IMR-90 (cell line): ENCODE measurements around the gene VRTN. TPM values are rescaled to one million over a fixed set of nuclear protein-coding genes. Genes with fewer than 3 reads are reported as not detected.

Experiments
- ATAC-seq: fragments of 200-7000 bp; cut with Tn5 transposase; 2 replicates; pipeline ENCODE4 v1.9.1; 2020; ENCODE audit warnings: low read depth, mild to moderate bottlenecking, moderate library complexity
- BruUV-seq: library from RNA; stranded (reverse); fragments of 400-500 nt; replicated peaks from 2 replicates; lab custom pipeline; 2021; lab: Mats Ljungman, UMichigan
- CTCF ChIA-PET: fragments of 300-600 bp; formaldehyde crosslinking; extraction: SDS; loops from one replicate; lab custom pipeline; 2021; ENCODE audit warnings: antibody characterized with exemption; lab: Yijun Ruan, JAX
- POLR2A ChIA-PET: fragments of 300-600 bp; sonication (Branson Sonifier 250); formaldehyde crosslinking; loops from one replicate; lab custom pipeline; 2022; ENCODE audit warnings: antibody characterized with exemption; ENCODE audit not compliant: unreplicated experiment; lab: Charles Lee
- DNase-seq: peaks from one replicate; pipeline ENCODE4 v3.0.0; 2013
- H2AFZ ChIP-seq: replicated peaks from 2 replicates; pipeline ENCODE3; 2013; ENCODE audit warnings: low read length, mild to moderate bottlenecking; ENCODE audit not compliant: poor library complexity
- H2AK5ac ChIP-seq: 2 replicates; pipeline ENCODE4 v1.6.1; 2013; ENCODE audit warnings: low read depth, low read length, inconsistent platforms
- H2AK9ac ChIP-seq: replicated peaks from 2 replicates; pipeline ENCODE3; 2013; ENCODE audit warnings: mild to moderate bottlenecking, low read depth, low read length, moderate library complexity; ENCODE audit not compliant: poor library complexity
- H2BK120ac ChIP-seq: 2 replicates; pipeline ENCODE4 v1.6.1; 2013; ENCODE audit warnings: low read depth, low read length, inconsistent platforms
- H2BK15ac ChIP-seq: 3 replicates; pipeline ENCODE4 v1.6.1; 2013; ENCODE audit warnings: low read depth, low read length, inconsistent platforms
- H2BK20ac ChIP-seq: 2 replicates; pipeline ENCODE4 v1.6.1; 2013; ENCODE audit warnings: low read depth, mild to moderate bottlenecking, inconsistent platforms, low read length, moderate library complexity
- H2BK5ac ChIP-seq: 2 replicates; pipeline ENCODE4 v1.6.1; 2013; ENCODE audit warnings: mild to moderate bottlenecking, low read depth, low read length, inconsistent platforms; ENCODE audit not compliant: poor library complexity, severe bottlenecking
- H3K14ac ChIP-seq: replicated peaks from 2 replicates; pipeline ENCODE4 v1.6.1; 2013; ENCODE audit warnings: low read depth, low read length, inconsistent platforms
- H3K18ac ChIP-seq: 2 replicates; pipeline ENCODE4 v1.6.1; 2013; ENCODE audit warnings: low read depth, low read length, control low read depth
- H3K23ac ChIP-seq: 2 replicates; pipeline ENCODE4 v1.6.1; 2013; ENCODE audit warnings: low read depth, low read length, inconsistent platforms
- H3K27ac ChIP-seq: 2 replicates; pipeline ENCODE4 v1.5.1; 2013; ENCODE audit warnings: mild to moderate bottlenecking, control low read depth, low read length; ENCODE audit not compliant: insufficient read depth
- H3K27me3 ChIP-seq: 2 replicates; pipeline ENCODE4 v1.6.1; 2013; ENCODE audit warnings: low read length; ENCODE audit not compliant: control insufficient read depth, insufficient read depth
- H3K36me3 ChIP-seq: 2 replicates; pipeline ENCODE4 v1.6.1; 2013; ENCODE audit warnings: low read length, mixed read lengths; ENCODE audit not compliant: control insufficient read depth, insufficient read depth
- H3K4ac ChIP-seq: 2 replicates; pipeline ENCODE4 v1.6.1; 2013; ENCODE audit warnings: low read depth, low read length, inconsistent platforms
- H3K4me1 ChIP-seq: 2 replicates; pipeline ENCODE4 v1.6.1; 2013; ENCODE audit warnings: low read length, mixed read lengths; ENCODE audit not compliant: control insufficient read depth, insufficient read depth
- H3K4me2 ChIP-seq: 2 replicates; pipeline ENCODE4 v1.6.1; 2013; ENCODE audit warnings: low read depth, mild to moderate bottlenecking, control low read depth, low read length, moderate library complexity
- H3K4me3 ChIP-seq: 2 replicates; pipeline ENCODE4 v1.5.1; 2013; ENCODE audit warnings: low read depth, mild to moderate bottlenecking, control low read depth, low read length, moderate library complexity; ENCODE audit not compliant: insufficient read depth
- H3K56ac ChIP-seq: 2 replicates; pipeline ENCODE4 v1.6.1; 2013; ENCODE audit warnings: low read length, inconsistent platforms; ENCODE audit not compliant: insufficient read depth; ENCODE audit errors: extremely low read depth
- H3K79me1 ChIP-seq, 2 experiments: 2 replicates each; pipeline ENCODE4 v1.6.1; 2013; ENCODE audit warnings: low read length in 2 of 2, inconsistent platforms in 1 of 2, low read depth in 1 of 2
- H3K9ac ChIP-seq: 2 replicates; pipeline ENCODE4 v1.6.1; 2013; ENCODE audit warnings: low read depth, low read length, control low read depth
- H3K9me1 ChIP-seq: 2 replicates; pipeline ENCODE4 v1.6.1; 2013; ENCODE audit warnings: low read length, inconsistent platforms; ENCODE audit not compliant: insufficient read depth
- H3K9me3 ChIP-seq: 2 replicates; pipeline ENCODE4 v1.6.1; 2013; ENCODE audit warnings: low read length; ENCODE audit not compliant: control insufficient read depth, insufficient read depth
- H4K20me1 ChIP-seq: 2 replicates; pipeline ENCODE4 v1.6.1; 2013; ENCODE audit warnings: low read length, inconsistent platforms; ENCODE audit not compliant: insufficient read depth
- H4K5ac ChIP-seq: 2 replicates; pipeline ENCODE4 v1.6.1; 2013; ENCODE audit warnings: mild to moderate bottlenecking, low read depth, low read length, control low read depth
- H4K8ac ChIP-seq, 2 experiments: 2 replicates each; pipeline ENCODE4 v1.6.1; 2013; ENCODE audit warnings: low read depth in 2 of 2, low read length in 2 of 2, control low read depth in 1 of 2, inconsistent platforms in 1 of 2
- H4K91ac ChIP-seq: 2 replicates; pipeline ENCODE4 v1.6.1; 2013; ENCODE audit warnings: low read depth, low read length, inconsistent platforms; ENCODE audit not compliant: insufficient read depth
- BHLHE40 ChIP-seq: fragments of 150-350 bp; IDR thresholded peaks from 2 replicates; pipeline ENCODE4 v1.6.1; 2016; ENCODE audit warnings: mild to moderate bottlenecking, low read depth, low read length
- CHD1 ChIP-seq: IDR thresholded peaks from 2 replicates; pipeline ENCODE4 v1.6.1; 2012; ENCODE audit warnings: low read depth, low read length, improper control_type of control experiment
- CTCF ChIP-seq: conservative IDR thresholded peaks from 2 replicates; pipeline ENCODE4 v1.5.1; 2012; ENCODE audit warnings: mild to moderate bottlenecking, low read depth, low read length, improper control_type of control experiment
- FOS ChIP-seq: fragments of 150-350 bp; IDR thresholded peaks from 2 replicates; pipeline ENCODE4 v1.6.1; 2016; ENCODE audit warnings: low read depth, low read length
- MAFK ChIP-seq: IDR thresholded peaks from 2 replicates; pipeline ENCODE4 v1.6.1; 2012; ENCODE audit warnings: low read depth, low read length, improper control_type of control experiment
- MXI1 ChIP-seq: IDR thresholded peaks from 2 replicates; pipeline ENCODE4 v1.6.1; 2012; ENCODE audit warnings: low read depth, mild to moderate bottlenecking, low read length, moderate library complexity, borderline replicate concordance
- NFE2L2 ChIP-seq: fragments of 150-350 bp; IDR thresholded peaks from 2 replicates; pipeline ENCODE4 v1.6.1; 2016; ENCODE audit warnings: low read depth, mild to moderate bottlenecking, low read length
- POLR2A ChIP-seq: IDR thresholded peaks from 2 replicates; pipeline ENCODE4 v1.6.1; 2012; ENCODE audit warnings: mild to moderate bottlenecking, low read depth, low read length
- RAD21 ChIP-seq: IDR thresholded peaks from 2 replicates; pipeline ENCODE4 v1.6.1; 2012; ENCODE audit warnings: low read length, improper control_type of control experiment
- RCOR1 ChIP-seq: IDR thresholded peaks from 2 replicates; pipeline ENCODE4 v1.6.1; 2012; ENCODE audit warnings: mild to moderate bottlenecking, low read length, improper control_type of control experiment; ENCODE audit not compliant: insufficient replicate concordance
- SMC3 ChIP-seq: fragments of 150-350 bp; IDR thresholded peaks from 2 replicates; pipeline ENCODE4 v1.6.1; 2016; ENCODE audit warnings: low read depth, mild to moderate bottlenecking, antibody characterized with exemption, low read length, moderate library complexity
- USF2 ChIP-seq: fragments of 150-350 bp; IDR thresholded peaks from 2 replicates; pipeline ENCODE4 v1.6.1; 2017; ENCODE audit warnings: mild to moderate bottlenecking, antibody characterized with exemption, low read length, low read depth
- WGBS, 2 experiments: methylation state at CpG; one replicate each; pipeline versions ENCODE4 v1.1.5 to v1.1.7; 2013; ENCODE audit warnings: missing lambda C conversion rate in 2 of 2; ENCODE audit not compliant: insufficient read length in 1 of 2; ENCODE audit errors: extremely low coverage in 2 of 2; 5-methylcytosine and 5-hydroxymethylcytosine counted together
- dilution Hi-C: fragments of 300-500 bp; cut with HindIII; formaldehyde crosslinking; loops from one replicate; pipeline ENCODE4 v1.14.3; 2018; ENCODE audit warnings: low sequenced_read_pairs; ENCODE audit not compliant: unreplicated experiment
- in situ Hi-C: fragments of 300-500 bp; cut with MboI; formaldehyde crosslinking; loops from 3 replicates; pipeline ENCODE4 v1.14.3; 2019; ENCODE audit warnings: low sequenced_read_pairs, inconsistent platforms, mixed read lengths
- intact Hi-C: fragments of 100-400 bp; cut with micrococcal nuclease; formaldehyde crosslinking; loops from 2 replicates; pipeline ENCODE4 v1.10.0; 2022
- polyA plus RNA-seq, 3 experiments: library from polyadenylated mRNA; depleted of rRNA; stranded (reverse); fragments of >200 nt; gene quantifications; 2 replicates each; pipeline ENCODE4 v1.2.3, GENCODE V29; 2012; ENCODE audit warnings: low replicate concordance in 1 of 3
- total RNA-seq: library from RNA; depleted of rRNA; stranded (reverse); fragments of >200 nt; gene quantifications from 2 replicates; pipeline ENCODE4 v1.2.3, GENCODE V29; 2012

Gene VRTN
- total and polyA plus RNA-seq, 2 of the 4 experiments (the other 2 are of a cell fraction), result not detected

GRCh38 chr14:74405663-74406062 is 57.4 kb downstream of the VRTN start:
- Histone ChIP-seq H3K4me1 (peaks cover 4% of the 10 kb centered on the region), H2BK20ac (no peak overlapping the region), H3K9me1 (no peaks in the 10 kb centered on the region), H2AK9ac (no peak overlapping the region), H4K5ac (no peak overlapping the region), H3K56ac (no peak overlapping the region), H3K9me3 (no peaks in the 10 kb centered on the region), H2AK5ac (no peak overlapping the region), H2BK15ac (no peak overlapping the region), H4K91ac (no peak overlapping the region), H3K4me3 (no peak overlapping the region), H3K14ac (no peak overlapping the region), H3K9ac (no peak overlapping the region), H3K36me3 (no peaks in the 10 kb centered on the region), H2BK5ac (no peak overlapping the region), H3K4ac (no peak overlapping the region), H3K18ac (no peak overlapping the region), H2BK120ac (no peak overlapping the region), H3K27me3 (peaks cover 63% of the 10 kb centered on the region), H3K79me1 (no peaks in the 10 kb centered on the region), H2AFZ (no peak overlapping the region), H4K20me1 (no peaks in the 10 kb centered on the region), H3K23ac (no peak overlapping the region), H4K8ac (no peak overlapping the region), H3K27ac (no peak overlapping the region), H3K4me2 (no peak overlapping the region)
- BruUV-seq, result no TSS peak
- ChIA-PET CTCF (no interaction called here), POLR2A (no interaction called here)
- WGBS, 2 experiments, result 20% methylated on average over 1 of the region's 4 CpGs; no CpG with 5 or more reads in 1 of the 2 experiments
- intact Hi-C loops (no loop called here), dilution Hi-C loops (no loop called here), in situ Hi-C loops (no loop called here)
- DNase-seq (no peak), ATAC-seq (no peak)
- TF ChIP-seq BHLHE40, result no peak
- TF ChIP-seq NFE2L2, result no peak
- TF ChIP-seq RAD21, result no peak
- TF ChIP-seq POLR2A, result no peak
- TF ChIP-seq RCOR1, result no peak
- TF ChIP-seq CTCF, result no peak
- TF ChIP-seq MXI1, result no peak
- no peak for TF ChIP-seq MAFK
- TF ChIP-seq CHD1, result no peak
- TF ChIP-seq FOS, result no peak
- TF ChIP-seq SMC3, result no peak
- TF ChIP-seq USF2, result no peak
